ENCODE results near the gene IL13. TPM values are rescaled to one million over a fixed set of nuclear protein-coding genes. Genes with fewer than 3 reads are reported as not detected.

The IL13 gene
- total RNA-seq, 1 experiment from 2014 or later = not detected

GRCh38 chr5:132612846-132613245 is 45.1 kb upstream of the IL13 start:
- ATAC-seq (no peak), DNase-seq (ENCODE audit: low read depth, low spot score) (no peak)
- no peaks in the 10 kb centered on the region for H3K9me2 ChIP-seq (ENCODE audit: insufficient read depth)
- H3K4me1 ChIP-seq (ENCODE audit: control insufficient read depth in 1 of 2, insufficient read depth in 2 of 2, low read length in 2 of 2) = no peaks in the 10 kb centered on the region
- H3K27me3 ChIP-seq (ENCODE audit: insufficient read depth, low read length) = no peaks in the 10 kb centered on the region
- H3K27ac ChIP-seq (ENCODE audit: low read depth, low read length) = no peak overlapping the region
- CTCF ChIA-PET = no interaction called here
- 0 out of 2 replicates have a peak, but pooled peaks cover 3% of the 10 kb centered on the region for H3K79me2 ChIP-seq (ENCODE audit: insufficient read depth, low read length)
- no peak overlapping the region for H2AFZ ChIP-seq (ENCODE audit: low read depth, low read length, poor library complexity, severe bottlenecking)
- intact Hi-C loops (cut with micrococcal nuclease) = no loop called here
- POLR2A ChIA-PET = no interaction called here
- no peak overlapping the region for H3K4me2 ChIP-seq (ENCODE audit: low read length)
- H3K9ac ChIP-seq (ENCODE audit: low read length) = no peak overlapping the region
- no peak overlapping the region for H3K4me3 ChIP-seq (replicated peaks in 1 of 2; ENCODE audit: low read depth in 1 of 2, low read length in 2 of 2)
- no TSS peak for BruUV-seq (replicated peaks)
- H4K20me1 ChIP-seq (ENCODE audit: insufficient read depth) = no peaks in the 10 kb centered on the region
- TF ChIP-seq REST (IDR thresholded peaks at IDR 0.05; ENCODE audit: low read depth) = no peak
- TF ChIP-seq EZH2phosphoT487 (IDR thresholded peaks at IDR 0.05; ENCODE audit: borderline replicate concordance) = no peak
- no peak for TF ChIP-seq JUND (IDR thresholded peaks at IDR 0.05)
- no peak for TF ChIP-seq FOSL1 (IDR thresholded peaks at IDR 0.05; ENCODE audit: low read depth)
- TF ChIP-seq TCF7L2 (IDR thresholded peaks at IDR 0.05; ENCODE audit: borderline replicate concordance, extremely low read depth, insufficient read depth, insufficient read length) = no peak
- no peak for TF ChIP-seq CTCF (IDR thresholded peaks at IDR 0.05 in 2 of 3, conservative IDR thresholded peaks at IDR 0.05 in 1 of 3; ENCODE audit: borderline replicate concordance in 1 of 3, insufficient read depth in 1 of 3, low read depth in 2 of 3, low read length in 2 of 3)
- TF ChIP-seq EGR1 (IDR thresholded peaks at IDR 0.05; ENCODE audit: low read depth) = no peak
- TF ChIP-seq ZBTB33 (IDR thresholded peaks at IDR 0.05; ENCODE audit: extremely low read depth, insufficient replicate concordance, low read length) = no peak
- no peak for TF ChIP-seq YY1 (IDR thresholded peaks at IDR 0.05; ENCODE audit: extremely low read depth, insufficient replicate concordance, low read depth, low read length)
- no peak for TF ChIP-seq RAD21 (IDR thresholded peaks at IDR 0.05; ENCODE audit: low read depth)
- no peak for TF ChIP-seq POLR2AphosphoS5 (IDR thresholded peaks at IDR 0.05; ENCODE audit: low read depth, low read length)
- no peak for TF ChIP-seq POLR2A (IDR thresholded peaks at IDR 0.05; ENCODE audit: borderline replicate concordance, extremely low read depth, insufficient read depth, insufficient read length)
- TF ChIP-seq ZNF274 (IDR thresholded peaks at IDR 0.05; ENCODE audit: low read depth, low read length) = no peak
- no peak for TF ChIP-seq CEBPB (IDR thresholded peaks at IDR 0.05; ENCODE audit: low read depth)
- no peak for TF ChIP-seq SRF (IDR thresholded peaks at IDR 0.05; ENCODE audit: low read depth)
- no peak for TF ChIP-seq CBX3 (IDR thresholded peaks at IDR 0.05; ENCODE audit: low read depth)
- no peak for TF ChIP-seq ZFX (IDR thresholded peaks at IDR 0.05)
- no peak for TF ChIP-seq MAX (IDR thresholded peaks at IDR 0.05)
- no peak for TF ChIP-seq EZH2 (IDR thresholded peaks at IDR 0.05)
- no peak for TF ChIP-seq ELF1 (IDR thresholded peaks at IDR 0.05; ENCODE audit: borderline replicate concordance, low read depth)
- no peaks in the 10 kb centered on the region for H3K9me3 ChIP-seq (ENCODE audit: control insufficient read depth in 1 of 2, insufficient read depth in 1 of 2, low read depth in 1 of 2, low read length in 2 of 2)
- H3K36me3 ChIP-seq (ENCODE audit: control insufficient read depth in 1 of 2, insufficient read depth in 2 of 2, low read length in 2 of 2) = peaks cover 29 to 39% of the 10 kb centered on the region in 2 experiments; a peak in 3 of 4 replicates
- RAD21 ChIA-PET (ENCODE audit: low non-redundant PET in 1 of 2, low total read pairs in 2 of 2, uncharacterized antibody in 2 of 2, unreplicated experiment in 2 of 2) = no interaction called here

Measured in HCT116 (cell line).